OCI-LY7 (cell line): ENCODE measurements around the gene ROM1. TPM values are rescaled to one million over a fixed set of nuclear protein-coding genes. Genes with fewer than 3 reads are reported as not detected.
"Not testable (repeated sequence)": the region's sequence is repeated elsewhere in the genome, so short reads cannot be mapped to it uniquely, and the experiment has no call there.

Experiments used
- BruUV-seq: library from RNA; stranded (reverse); fragments of 400-500 nt; replicated peaks from 2 replicates; lab custom pipeline; 2021; lab: Mats Ljungman, UMichigan
- CTCF ChIA-PET: fragments of 300-600 bp; sonication (Branson Sonifier 250); formaldehyde crosslinking; loops from one replicate; lab custom pipeline; 2022; ENCODE audit warnings: antibody characterized with exemption; ENCODE audit not compliant: unreplicated experiment; lab: Charles Lee
- POLR2A ChIA-PET: fragments of 300-600 bp; sonication (Branson Sonifier 250); formaldehyde crosslinking; loops from one replicate; lab custom pipeline; 2022; ENCODE audit warnings: antibody characterized with exemption; lab: Charles Lee
- DNase-seq: peaks from one replicate; pipeline ENCODE4 v3.0.0-alpha.2; 2015; ENCODE audit warnings: low spot score
- H2AFZ ChIP-seq: fragments of 200-600 bp; sonication (generic), shearing (Covaris generic); 2 replicates; pipeline ENCODE4 v1.6.1; 2014; ENCODE audit warnings: mild to moderate bottlenecking, antibody characterized with exemption, low read length, moderate library complexity
- H3K27ac ChIP-seq: fragments of 200-600 bp; sonication (generic); 2 replicates; pipeline ENCODE4 v1.5.1; 2014; ENCODE audit warnings: mixed run types, low read depth, mild to moderate bottlenecking, moderate library complexity, low read length, inconsistent platforms; ENCODE audit not compliant: poor library complexity, severe bottlenecking
- H3K36me3 ChIP-seq: fragments of 200-600 bp; sonication (generic); 2 replicates; pipeline ENCODE4 v1.6.1; 2014; ENCODE audit warnings: mild to moderate bottlenecking, antibody characterized with exemption, low read length, moderate library complexity, mixed read lengths; ENCODE audit not compliant: insufficient read depth
- H3K4me1 ChIP-seq: fragments of 200-600 bp; sonication (generic); 2 replicates; pipeline ENCODE4 v1.5.1; 2014; ENCODE audit warnings: mild to moderate bottlenecking, low read length; ENCODE audit not compliant: insufficient read depth, poor library complexity, severe bottlenecking
- H3K4me2 ChIP-seq: fragments of 200-600 bp; sonication (generic); 2 replicates; pipeline ENCODE4 v1.6.1; 2014; ENCODE audit warnings: mild to moderate bottlenecking, low read length
- H3K4me3 ChIP-seq: fragments of 200-600 bp; sonication (generic); 2 replicates; pipeline ENCODE4 v1.5.1; 2014; ENCODE audit warnings: mild to moderate bottlenecking, low read depth, low read length; ENCODE audit not compliant: poor library complexity, severe bottlenecking
- H3K79me2 ChIP-seq: fragments of 200-600 bp; sonication (generic); 2 replicates; pipeline ENCODE4 v1.6.1; 2016; ENCODE audit warnings: low read depth, mild to moderate bottlenecking, low read length, moderate library complexity, mixed read lengths; ENCODE audit not compliant: insufficient read depth
- H3K9me2 ChIP-seq: fragments of 200-600 bp; sonication (generic); 2 replicates; pipeline ENCODE4 v1.6.1; 2016; ENCODE audit warnings: mild to moderate bottlenecking, low read length, mixed read lengths; ENCODE audit not compliant: insufficient read depth
- H3K9me3 ChIP-seq: fragments of 200-600 bp; sonication (generic); 2 replicates; pipeline ENCODE4 v1.6.1; 2014; ENCODE audit warnings: mild to moderate bottlenecking, mixed run types, low read length, mixed read lengths
- H4K20me1 ChIP-seq: fragments of 200-600 bp; sonication (generic); 2 replicates; pipeline ENCODE4 v1.6.1; 2014; ENCODE audit warnings: mild to moderate bottlenecking, antibody characterized with exemption, low read length, moderate library complexity, mixed read lengths; ENCODE audit not compliant: insufficient read depth
- CTCF ChIP-seq: fragments of 200-600 bp; sonication (generic); conservative IDR thresholded peaks from 2 replicates; pipeline ENCODE4 v1.5.1; 2014; ENCODE audit warnings: mild to moderate bottlenecking, antibody characterized with exemption, low read length, moderate library complexity, mixed read lengths
- EZH2phosphoT487 ChIP-seq: fragments of 200-600 bp; sonication (generic); IDR thresholded peaks from 2 replicates; pipeline ENCODE4 v1.6.1; 2018; ENCODE audit warnings: low read depth, borderline replicate concordance, mild to moderate bottlenecking, mixed run types, antibody characterized with exemption, low read length, moderate library complexity, mixed read lengths
- intact Hi-C: fragments of 100-400 bp; cut with micrococcal nuclease; formaldehyde crosslinking; loops from one replicate; pipeline ENCODE4 v1.10.0; 2022; ENCODE audit not compliant: unreplicated experiment
- total RNA-seq, 2 experiments: library from RNA; depleted of rRNA in 1 of 2; stranded (reverse); fragments of >200 nt in 1 of 2; shearing (Covaris generic) in 1 of 2; gene quantifications; 2 replicates each; pipeline ENCODE4 v1.2.3, GENCODE V29; 2014 to 2022

ROM1 gene
- total RNA-seq, 2 experiments from 2014 or later: 0.69 to 2.5 TPM

DNA sequence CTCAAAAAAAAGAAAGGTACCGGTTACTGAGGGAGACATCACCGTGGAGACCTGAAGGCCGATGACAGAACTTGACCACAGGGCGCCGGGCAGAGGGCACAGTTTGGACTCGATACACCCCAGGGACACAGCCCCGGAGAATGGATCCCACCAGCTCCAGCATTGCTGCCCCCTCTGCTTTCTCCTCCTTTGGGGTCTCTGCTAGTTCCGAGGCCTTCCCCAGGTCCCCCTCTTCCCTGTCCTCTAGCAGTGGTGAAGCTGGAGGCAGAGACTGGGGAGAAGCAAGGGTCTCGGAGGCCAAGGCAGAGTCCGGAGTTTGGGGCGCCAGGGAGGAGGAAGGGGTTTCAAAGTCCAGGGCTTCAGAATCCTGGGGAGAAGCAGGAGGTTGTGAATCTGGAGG, 34.5 kb upstream of the ROM1 start:
- intact Hi-C loops: no loop called here
- no peak overlapping the region for H3K4me2 ChIP-seq
- no peak overlapping the region for H2AFZ ChIP-seq
- ChIA-PET CTCF (no interaction called here), POLR2A (interaction anchor here (1.8 kb wide), 1 partner anchor 13 kb away, joined by 5 read pairs; the partner anchor contains the start of gene TUT1)
- H3K9me3 ChIP-seq: no peaks in the 10 kb centered on the region
- DNase-seq: no peak
- no peak overlapping the region for H3K4me3 ChIP-seq
- peaks cover 88% of the 10 kb centered on the region for H3K36me3 ChIP-seq
- no peak for TF ChIP-seq EZH2phosphoT487
- no peak for TF ChIP-seq CTCF
- no TSS peak for BruUV-seq
- H4K20me1 ChIP-seq: no peaks in the 10 kb centered on the region
- H3K4me1 ChIP-seq: peaks cover 13% of the 10 kb centered on the region
- H3K9me2 ChIP-seq: no peaks in the 10 kb centered on the region
- H3K27ac ChIP-seq: no peak overlapping the region
- H3K79me2 ChIP-seq: peaks cover 9% of the 10 kb centered on the region

GRCh38 chr11:62579252-62579651, 33.8 kb upstream of the ROM1 start:
- BruUV-seq: no TSS peak
- TF ChIP-seq CTCF (no peak), EZH2phosphoT487 (no peak)
- Histone ChIP-seq H3K79me2 (peaks cover 6% of the 10 kb centered on the region; the same call in 1 of the 2 replicates), H3K27ac (no peak overlapping the region), H3K9me2 (no peaks in the 10 kb centered on the region), H3K4me3 (no peak overlapping the region), H3K4me2 (no peak overlapping the region), H4K20me1 (no peaks in the 10 kb centered on the region), H3K36me3 (peaks cover 95% of the 10 kb centered on the region), H2AFZ (no peak overlapping the region), H3K4me1 (peaks cover 13% of the 10 kb centered on the region), H3K9me3 (no peaks in the 10 kb centered on the region)
- no peak for DNase-seq
- ChIA-PET CTCF (no interaction called here), POLR2A (interaction anchor here (1.8 kb wide), 1 partner anchor 12 kb away, joined by 5 read pairs; the partner anchor contains the start of gene TUT1)
- intact Hi-C loops: no loop called here

GRCh38 chr11:62580959-62581715, 31.9 kb upstream of the ROM1 start:
- Histone ChIP-seq H3K9me2 (no peaks in the 10 kb centered on the region), H3K4me3 (no peak overlapping the region), H3K9me3 (no peaks in the 10 kb centered on the region), H3K79me2 (no peaks in the 10 kb centered on the region; the same call in 1 of the 2 replicates), H4K20me1 (no peaks in the 10 kb centered on the region), H3K36me3 (peaks cover 95% of the 10 kb centered on the region), H3K4me1 (no peaks in the 10 kb centered on the region), H2AFZ (no peak overlapping the region), H3K4me2 (no peak overlapping the region), H3K27ac (no peak overlapping the region)
- no peak for TF ChIP-seq CTCF
- TF ChIP-seq EZH2phosphoT487: no peak
- CTCF ChIA-PET: no interaction called here
- intact Hi-C loops: no loop called here
- no TSS peak for BruUV-seq
- DNase-seq: no peak
- POLR2A ChIA-PET: interaction anchor here (1.4 kb wide), 1 partner anchor 10 kb away, joined by 4 read pairs; the partner anchor contains the start of gene TUT1

DNA sequence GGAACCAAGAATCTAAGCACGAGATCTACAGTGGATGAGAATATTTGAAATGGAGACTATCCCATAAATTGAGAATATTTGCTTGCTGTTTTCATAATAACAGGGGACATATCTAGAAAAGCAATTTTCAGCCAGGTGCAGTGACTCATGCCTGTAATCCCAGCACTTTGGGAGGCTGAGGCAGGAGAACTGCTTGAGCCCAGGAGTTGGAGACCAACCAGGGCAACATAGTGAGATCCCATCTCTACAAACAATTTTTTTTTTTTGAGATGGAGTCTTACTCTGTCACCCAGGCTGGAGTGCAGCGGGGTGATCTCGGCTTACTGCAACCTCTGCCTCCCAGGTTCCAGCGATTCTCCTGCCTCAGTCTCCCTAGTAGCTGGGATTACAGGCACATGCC, 31.3 kb upstream of the ROM1 start:
- DNase-seq, H2AFZ ChIP-seq, BruUV-seq, H4K20me1 ChIP-seq, H3K79me2 ChIP-seq, H3K27ac ChIP-seq, CTCF ChIA-PET, H3K4me1 ChIP-seq, H3K9me2 ChIP-seq, H3K4me2 ChIP-seq, intact Hi-C loops, H3K4me3 ChIP-seq, H3K9me3 ChIP-seq: not testable (repeated sequence)
- POLR2A ChIA-PET: interaction anchor here (0.7 kb wide), 1 partner anchor 59 kb away, joined by 3 read pairs; no protein-coding TSS in a partner anchor
- peaks cover 93% of the 10 kb centered on the region for H3K36me3 ChIP-seq
